Heart left ventricle (tissue), 13 donors: ENCODE results near the gene PFKP.

Source experiments
- CTCF ChIP-seq, 12 donors: fragments of 200-600 bp; sonication (generic) in 4 of 12; IDR thresholded peaks; one replicate each; pipeline versions ENCODE4 v1.5.0 to v1.8.0; 2018 to 2022; ENCODE audit warnings: antibody characterized with exemption in 12 of 12, mild to moderate bottlenecking in 5 of 12
- POLR2A ChIP-seq, 2 donors: fragments of 450-650 bp; IDR thresholded peaks; one replicate each; pipeline ENCODE4 v1.6.1; 2017; ENCODE audit warnings: antibody characterized with exemption in 2 of 2, mild to moderate bottlenecking in 2 of 2, moderate library complexity in 2 of 2
- donor health status: ischemic (EF 13 %, LVEDD 7.1; RV severe dilation, severe dysfunction).
- donor health status: DM: no; HTN: yes; CAD: no.
- donor health status: DM: no; HTN: no; CAD: no.
- donor health status: ischemic (EF 25% LVEDD 6.9; RV normal size, moderate dysfunction).
- donor health status: ischemic (EF 25% LVEDD 5.7; RV mildly dilated, moderate dysfunction).
- donor health status: ischemic (EF 35%, LVEDD 5.7; RV mildly dilated, moderate dysfunction).
- donor health status: nonischemic (EF 11% LVEDD 7.7; RV severe dilation, severe dysfunction).
- donor health status: DM: yes; HTN: yes; CAD: no.
- donor health status: PGD.
- donor health status: ischemic (EF 29% LVEDD 5.4; RV normal size, mild dysfunction).
- donor health status: nonischemic (EF 23%, LVEDD 6.1; RV moderate dilation, normal function).

GRCh38 chr10:3137958-3138726, 70.8 kb downstream of the PFKP start:
- no peak for TF ChIP-seq CTCF (IDR thresholded peaks at IDR 0.05)
- no peak for TF ChIP-seq POLR2A (IDR thresholded peaks at IDR 0.05)
